GM04504 (cell line): ENCODE measurements around the gene LBP.
A peak's percentile ranks its signal among the peaks of the same experiment; 100 is the strongest.
"Not testable (repeated sequence)": the region's sequence is repeated elsewhere in the genome, so short reads cannot be mapped to it uniquely, and the experiment has no call there.

Experiments
- DNase-seq: peaks from one replicate; pipeline ENCODE4 v3.0.0-alpha.2; 2012; ENCODE audit warnings: low read depth

Gene LBP

DNA sequence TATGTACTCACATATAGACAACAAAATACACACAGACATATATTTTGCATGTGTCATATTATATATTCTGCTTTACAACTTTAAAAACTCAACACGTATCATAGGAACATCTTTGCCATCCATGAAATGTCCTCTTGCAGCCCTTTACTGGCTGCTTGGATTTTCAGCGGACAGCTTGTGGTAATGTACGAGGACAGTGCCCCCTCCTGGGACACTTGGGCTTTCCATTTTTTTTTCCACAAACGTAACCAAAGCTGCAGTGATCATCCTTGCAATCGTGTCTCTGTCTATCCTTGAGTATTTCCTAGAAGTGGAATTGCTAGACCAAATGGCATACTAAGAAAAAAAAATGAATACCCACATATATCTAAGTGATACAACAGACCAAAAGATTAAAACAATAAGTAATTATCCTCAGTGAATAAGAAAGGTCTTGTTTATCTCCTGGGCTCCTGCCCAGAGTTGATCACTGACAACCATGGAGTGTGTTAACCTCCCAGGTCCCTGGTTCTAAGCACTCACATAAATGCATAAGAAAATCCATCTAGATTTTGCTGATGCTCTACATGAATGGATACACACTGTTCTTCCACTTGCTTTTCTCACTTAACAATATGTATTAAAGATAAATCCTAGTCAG lies 24.2 kb upstream of the LBP start:
- DNase-seq, result peak; percentile 28

DNA sequence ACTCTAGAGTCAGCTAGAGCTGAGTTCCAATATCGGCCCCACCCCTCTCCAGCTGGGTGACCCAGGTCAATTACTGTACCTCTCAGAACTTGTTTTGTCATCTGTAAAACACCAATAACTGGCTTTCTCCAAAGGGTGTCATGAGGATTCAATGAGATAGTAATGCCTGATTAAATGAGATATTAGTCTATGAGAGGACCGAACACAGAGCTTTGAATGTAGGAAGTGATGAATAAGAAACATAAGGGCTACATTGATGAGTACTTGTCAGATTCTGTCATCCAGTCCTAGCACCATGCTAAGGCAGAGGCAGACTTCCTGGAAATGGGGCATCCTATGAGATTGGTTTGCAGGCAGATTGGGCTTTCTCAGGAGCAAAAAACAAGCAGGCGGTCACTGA lies 22.1 kb upstream of the LBP start:
- no peak for DNase-seq

DNA sequence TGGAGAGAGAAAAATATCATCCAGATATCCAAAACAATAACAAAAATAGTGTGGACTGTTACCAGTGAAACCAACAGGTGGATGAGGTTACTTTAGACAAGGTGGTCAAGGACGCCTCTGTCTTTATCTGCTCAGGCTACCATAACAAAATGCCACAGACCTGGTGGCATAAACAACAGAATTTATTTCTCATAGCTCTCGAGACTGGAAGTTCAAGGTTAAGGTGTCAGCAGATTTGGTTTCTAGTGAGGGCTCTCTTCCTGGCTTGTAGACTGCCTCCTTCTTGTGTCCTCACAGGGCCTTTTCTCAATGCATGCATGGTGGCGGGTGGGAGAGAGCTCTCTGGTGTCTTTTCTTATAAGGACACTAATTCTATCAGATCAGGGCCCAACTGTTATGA lies 21.1 kb upstream of the LBP start:
- no peak for DNase-seq

DNA sequence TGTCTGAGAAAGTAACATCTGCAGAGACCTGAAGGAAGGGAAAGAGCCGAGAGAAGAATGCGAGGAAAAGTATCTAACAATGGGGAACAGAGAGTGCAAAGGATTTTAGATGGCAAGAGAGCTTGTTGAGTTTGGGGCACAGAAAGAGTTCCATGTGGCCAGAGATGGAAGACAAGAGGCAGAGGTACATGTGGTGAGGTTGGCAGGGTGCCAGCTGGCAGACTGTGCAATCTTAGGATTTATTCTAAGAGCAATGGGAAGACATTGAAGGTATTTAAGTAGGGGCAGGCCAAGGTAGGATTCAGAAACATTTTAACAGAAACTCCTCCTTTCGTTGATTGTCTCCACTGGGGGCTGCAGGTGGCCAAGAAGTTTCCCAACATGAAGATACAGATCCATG lies 20.4 kb upstream of the LBP start:
- no peak for DNase-seq

DNA sequence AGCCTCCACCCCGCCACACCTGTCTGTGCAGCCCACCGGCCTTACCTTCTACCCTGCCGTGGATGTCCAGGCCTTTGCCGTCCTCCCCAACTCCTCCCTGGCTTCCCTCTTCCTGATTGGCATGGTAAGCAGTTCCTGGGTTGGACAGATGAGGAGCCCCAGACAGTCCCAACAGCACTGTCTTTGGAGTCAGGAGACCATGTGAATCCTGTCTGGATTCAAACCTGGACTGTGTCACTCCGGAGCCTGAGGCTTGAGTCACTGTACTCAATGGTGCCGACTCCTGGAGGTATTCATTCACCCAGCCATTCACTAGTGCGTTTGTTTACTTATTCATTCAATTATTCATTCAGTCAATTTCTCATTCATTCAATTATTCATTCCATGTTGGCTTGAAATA lies 20.0 kb upstream of the LBP start:
- DNase-seq, result no peak

DNA sequence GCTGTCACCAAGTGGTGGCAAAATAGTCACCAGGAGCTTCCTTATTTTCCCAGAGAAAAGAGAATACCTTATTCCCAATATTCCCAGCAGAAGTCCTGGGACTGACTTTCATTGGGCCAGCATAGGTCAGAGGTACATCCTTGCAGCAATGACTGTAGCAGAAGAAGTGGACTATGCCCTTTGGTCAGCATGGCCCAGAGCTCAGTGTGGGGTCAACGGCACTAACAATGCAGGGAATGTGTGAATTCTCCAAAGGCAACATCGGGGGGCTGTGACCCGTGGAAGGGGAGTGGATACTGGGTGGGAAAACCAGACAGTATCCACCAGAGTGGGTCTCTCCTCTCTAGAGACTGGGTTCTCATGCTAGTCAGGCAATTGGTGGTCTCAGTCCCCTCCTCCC lies 15.6 kb upstream of the LBP start:
- DNase-seq, result no peak

DNA sequence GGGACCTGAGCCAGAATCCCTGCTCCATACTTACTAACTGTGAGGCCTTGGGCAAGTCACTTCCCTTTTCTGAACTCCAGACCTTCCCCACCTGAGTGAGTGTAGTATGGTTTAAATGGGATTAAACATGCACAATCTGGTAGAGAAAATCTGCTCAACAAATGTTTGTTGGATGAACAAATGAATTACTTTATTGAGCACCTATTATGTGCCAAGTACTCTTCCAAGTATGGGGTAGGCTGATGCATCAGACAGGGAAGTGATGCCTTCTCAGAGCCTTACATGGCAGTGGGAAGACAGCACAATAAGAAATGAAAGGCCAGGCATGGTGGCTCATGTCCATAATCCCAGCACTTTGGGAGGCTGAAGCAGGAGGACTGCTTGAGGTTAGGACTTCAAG lies 15.0 kb upstream of the LBP start:
- DNase-seq, result no peak

DNA sequence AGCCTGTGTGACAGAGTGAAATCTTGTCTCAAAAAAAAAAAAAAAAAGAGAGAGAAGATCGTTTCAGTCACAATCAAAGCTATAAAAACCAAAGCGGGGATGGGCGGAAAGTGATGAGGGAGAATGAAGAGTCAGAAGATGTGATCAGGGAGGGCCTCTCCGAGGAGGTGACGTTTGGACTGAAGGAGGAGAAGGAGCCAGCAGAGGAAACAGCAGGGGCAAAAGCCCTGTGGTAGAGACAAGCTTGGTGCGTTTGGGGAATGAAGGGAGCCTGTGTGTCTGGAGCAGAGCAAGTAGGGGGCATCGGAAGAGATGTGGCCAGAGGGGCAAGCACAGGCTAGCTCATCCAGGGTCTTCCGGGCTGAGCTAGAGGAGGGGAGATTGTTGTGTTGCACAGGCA lies 14.5 kb upstream of the LBP start:
- DNase-seq, result no peak

DNA sequence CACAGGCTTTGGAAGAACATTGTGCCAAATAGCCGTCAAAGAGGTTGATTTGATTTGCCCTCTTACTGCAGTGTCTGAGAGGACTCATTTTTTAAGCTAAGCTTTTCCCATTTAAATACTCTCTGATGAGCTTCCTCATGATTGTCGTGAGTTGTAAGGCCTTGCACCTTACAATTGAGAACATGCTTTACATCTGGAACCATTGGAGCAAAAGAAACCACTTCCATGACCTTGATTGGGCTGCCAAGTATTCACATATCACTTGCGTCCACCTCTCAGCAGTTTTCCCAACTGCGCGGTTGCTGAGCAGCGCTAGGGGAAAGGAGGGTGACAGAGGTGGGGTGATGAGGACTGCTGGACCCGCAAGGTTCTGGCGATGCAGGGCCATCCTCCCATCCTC lies 12.3 kb upstream of the LBP start:
- DNase-seq, result no peak

DNA sequence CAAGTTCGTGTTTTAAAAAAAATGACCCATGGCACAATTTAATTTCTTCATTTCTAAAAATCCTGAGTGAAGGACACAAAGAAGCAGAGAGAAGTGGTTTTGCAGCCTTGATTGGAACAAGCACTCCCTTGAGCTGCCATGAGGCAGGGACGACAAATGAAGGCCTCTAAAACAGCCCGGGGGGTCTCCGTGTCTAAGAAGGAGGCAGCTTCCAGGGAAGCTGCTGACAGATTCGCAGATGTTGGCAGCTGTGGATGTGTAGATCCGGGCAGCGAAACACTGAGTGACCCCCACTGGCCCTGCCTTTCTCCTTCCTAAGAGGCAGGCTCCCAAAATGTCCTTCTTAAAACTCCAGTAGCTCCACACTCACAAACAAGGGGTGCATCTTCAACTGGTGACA lies 9.6 kb upstream of the LBP start:
- no peak for DNase-seq

DNA sequence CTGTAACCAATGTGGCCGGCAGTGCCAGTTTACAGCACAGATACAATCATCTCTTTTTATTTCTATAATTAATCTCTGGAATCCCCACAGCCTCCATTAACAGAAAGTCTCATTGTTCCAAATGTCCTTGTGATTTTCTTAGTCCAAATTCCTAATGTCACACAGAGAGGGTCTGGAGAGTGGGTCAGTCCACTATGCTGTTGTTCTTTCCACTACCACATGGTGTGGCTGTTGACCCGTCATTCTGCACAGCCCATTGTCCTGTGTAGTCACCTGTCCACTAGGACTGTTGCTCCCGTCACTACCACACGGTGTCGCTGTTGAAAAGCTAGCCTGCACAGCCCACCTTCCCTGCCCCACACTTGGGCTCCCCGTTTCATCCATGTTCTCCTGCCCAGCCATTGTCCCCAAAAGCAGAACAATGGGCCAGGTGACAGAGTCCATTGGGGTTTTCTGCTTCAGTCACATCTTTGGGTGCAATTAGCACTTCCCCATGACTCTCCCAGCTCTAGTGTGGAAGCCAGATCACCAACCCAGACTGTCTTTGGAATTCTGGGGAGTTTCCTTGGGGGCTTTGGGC lies 8.6 kb upstream of the LBP start:
- no peak for DNase-seq

DNA sequence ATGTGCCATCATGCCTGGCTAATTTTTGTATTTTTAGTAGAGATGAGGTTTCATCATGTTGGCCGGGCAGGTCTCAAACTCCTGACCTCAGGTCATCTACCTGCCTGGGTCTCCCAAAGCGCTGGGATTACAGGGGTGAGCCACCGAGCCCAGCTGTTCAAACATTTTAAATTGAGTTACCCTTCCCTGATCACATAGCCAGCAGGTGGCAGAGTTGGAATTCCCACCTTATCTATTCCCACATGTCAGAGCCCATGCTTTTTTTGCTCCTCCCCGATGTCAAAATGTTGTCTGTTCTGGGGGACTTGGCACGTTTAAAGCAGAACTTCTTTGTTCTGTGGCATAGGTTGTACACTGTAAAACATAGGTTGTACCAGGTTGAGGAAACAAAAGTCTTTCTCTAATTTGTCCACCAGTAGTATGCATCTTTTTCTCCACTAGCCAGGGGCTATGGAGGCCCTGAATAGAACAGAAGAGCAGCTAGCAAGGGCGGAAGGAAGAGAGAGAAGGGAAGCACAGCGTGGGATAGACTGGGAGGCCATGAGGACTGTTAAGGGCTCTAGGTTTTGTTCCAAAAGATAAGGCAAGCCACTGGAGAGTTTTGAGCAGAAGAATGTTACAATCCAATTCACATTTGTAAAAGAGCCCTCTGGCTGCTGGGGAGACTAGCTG lies 7.3 kb upstream of the LBP start:
- no peak for DNase-seq

DNA sequence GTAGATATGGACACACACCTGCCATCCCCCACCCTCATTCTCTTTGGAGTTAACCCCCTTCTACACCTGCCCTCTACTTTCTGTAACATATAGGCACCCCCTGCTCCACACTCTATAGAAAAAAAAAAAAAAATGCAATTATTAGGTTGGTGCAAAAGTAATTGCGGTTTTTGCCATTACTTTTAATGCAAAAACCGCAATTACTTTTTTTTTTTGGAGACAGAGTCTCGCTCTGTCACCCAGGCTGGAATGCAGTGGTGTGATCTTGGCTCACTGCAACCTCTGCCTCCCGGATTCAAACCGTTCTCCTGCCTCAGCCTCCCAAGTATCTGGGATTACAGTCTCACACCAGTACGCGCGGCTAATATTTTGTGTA lies 6.8 kb upstream of the LBP start:
- not testable (repeated sequence) for DNase-seq

DNA sequence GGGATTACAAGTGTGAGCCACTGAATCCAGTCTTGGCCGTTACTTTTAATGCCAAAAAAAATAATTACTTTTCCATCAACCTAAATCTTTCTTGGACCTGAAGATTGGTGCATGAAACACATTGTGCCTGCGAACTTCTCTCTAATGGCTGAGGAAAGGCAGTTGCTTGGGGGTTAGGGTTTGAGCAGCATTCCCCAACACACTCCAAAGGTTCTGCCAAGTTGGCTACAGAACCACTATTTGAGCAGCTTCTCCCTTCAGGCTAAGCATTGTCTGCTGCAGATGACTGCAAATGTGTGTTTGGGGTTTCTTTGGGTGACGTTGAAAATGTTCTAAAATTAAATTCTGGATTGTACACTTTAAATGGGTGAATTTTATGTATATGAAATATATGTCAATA lies 6.3 kb upstream of the LBP start:
- no peak for DNase-seq

DNA sequence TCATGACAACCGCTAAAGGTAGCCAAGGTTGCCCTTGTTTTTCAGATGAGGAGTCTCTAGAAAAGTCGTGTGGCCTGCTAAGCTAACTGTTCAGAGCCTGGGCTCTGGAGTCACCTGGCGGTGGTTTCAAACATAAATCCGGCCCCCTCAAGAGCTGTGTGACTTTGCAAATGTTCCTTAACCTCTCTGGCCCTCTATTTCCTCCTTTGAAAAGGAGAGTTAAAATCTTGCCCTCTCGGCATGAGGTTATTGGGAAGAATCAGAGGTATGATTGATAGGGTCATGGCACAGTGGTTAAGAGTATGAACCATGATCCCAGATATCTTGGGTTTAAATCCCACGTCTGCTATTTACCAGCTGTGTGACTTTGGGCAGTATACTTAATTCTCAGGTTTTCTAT lies 5.6 kb upstream of the LBP start:
- no peak for DNase-seq

DNA sequence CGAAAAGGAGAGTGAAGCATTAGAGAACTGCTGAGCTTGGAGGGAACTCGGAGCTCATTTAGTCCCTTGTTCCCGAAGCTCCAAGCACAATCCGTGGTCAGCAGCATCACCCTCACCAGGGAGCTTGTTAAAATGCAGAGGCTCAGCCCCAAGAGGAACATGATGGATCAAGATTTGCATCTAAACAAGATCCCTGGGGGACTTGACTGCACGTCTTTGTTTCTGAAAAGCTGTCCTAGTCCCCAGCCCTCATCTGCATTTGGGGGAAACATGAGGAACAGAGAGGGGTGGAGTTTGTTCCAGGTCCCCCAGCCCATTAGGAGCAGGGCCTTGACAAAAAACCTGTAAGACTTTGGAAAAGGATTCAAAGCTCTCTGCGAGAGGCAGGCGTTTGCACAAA lies 4.1 kb upstream of the LBP start:
- DNase-seq, result no peak

DNA sequence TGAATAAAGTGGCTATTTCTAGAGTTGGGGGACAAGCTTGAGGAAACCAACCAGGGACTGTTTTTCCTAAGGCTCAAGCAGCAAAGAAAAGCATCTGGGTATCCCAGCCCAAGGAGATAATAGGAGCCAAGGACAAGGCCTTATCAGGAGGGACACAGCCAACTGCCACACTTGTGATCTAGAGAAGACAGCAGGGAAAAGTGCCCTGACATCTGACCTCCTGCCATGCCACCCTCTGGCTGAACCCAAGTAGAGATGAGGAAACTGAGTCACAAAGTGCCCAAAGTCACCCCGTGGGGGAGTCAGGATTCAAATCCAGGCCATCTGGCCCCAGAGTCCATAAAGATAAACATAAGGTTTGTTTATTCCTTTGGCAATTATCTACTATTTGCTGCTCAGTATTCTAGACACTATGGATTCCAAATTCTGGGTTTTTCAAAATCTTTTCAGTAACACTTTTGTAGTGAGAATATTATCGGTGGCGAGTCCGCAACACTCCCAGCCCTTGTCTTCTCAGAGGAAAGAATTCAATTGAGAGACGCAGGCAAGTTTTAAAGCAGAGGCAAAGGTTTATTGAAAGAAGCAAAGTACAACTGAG lies 3.5 kb upstream of the LBP start:
- DNase-seq, result no peak

DNA sequence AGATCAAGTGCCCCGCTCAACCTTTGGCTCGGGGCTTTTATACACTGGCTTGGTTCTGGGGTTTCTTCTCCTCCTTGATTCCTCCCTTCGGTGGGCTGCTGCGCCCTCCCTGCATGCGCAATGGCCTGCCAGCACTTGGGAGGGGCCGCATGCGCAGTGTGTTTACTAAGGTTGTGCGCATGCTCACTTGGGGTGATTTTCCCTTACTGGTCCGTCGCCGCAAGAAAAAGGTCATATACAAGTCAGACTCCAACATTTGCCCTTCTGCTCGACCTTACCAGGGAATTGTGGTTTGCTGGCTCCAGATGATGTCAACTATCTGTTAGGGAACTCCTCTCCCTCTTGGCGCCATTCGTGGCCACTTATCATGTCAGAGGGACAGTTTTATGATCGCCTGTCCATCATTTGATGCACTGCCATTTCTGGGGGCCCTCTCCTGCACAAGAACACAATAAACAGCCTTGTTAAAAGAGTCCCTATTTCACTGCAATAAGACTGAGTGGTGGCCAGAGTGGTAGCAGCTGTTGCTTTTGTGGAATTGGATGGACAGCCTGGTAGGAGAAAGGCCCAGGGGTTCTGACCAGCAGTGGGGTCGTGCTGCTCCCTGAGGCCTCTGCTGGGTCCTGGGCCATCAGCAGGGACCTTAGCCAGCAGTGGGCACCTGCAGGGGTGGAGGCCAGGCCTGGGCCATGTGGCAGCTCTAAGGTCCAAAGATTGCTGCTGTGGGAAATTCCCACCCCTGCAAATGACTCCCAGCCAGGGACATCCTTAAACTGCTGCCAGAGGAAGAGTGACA lies 2.8 kb upstream of the LBP start:
- DNase-seq, result no peak

DNA sequence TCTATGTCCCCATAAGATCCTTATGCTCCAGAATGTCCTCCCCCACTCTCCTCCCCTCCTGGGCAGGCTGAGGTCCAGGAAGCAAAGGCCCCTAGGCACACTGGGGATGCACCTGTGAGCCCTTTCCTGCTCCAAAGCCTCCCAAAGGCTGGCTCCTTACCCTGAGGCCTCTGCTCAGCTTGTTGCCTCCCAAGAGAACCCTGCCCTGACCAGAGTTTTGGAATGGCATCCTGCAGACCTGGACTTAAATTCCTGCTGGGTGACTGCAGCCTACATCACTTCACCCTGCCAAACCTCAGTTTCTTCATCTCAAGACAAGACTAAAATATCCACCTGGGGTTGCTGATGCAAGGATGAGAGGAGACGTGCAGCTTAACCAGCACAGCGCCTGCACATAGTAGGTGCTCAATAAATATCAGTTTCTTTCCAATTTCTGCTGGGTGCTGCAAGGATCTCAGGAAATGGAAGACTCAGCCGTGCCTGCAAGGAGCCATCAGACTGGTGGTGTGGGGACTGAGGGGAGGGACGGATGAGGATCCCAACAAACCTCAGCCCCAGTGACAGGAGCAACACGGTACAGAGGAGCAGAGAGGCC lies 2.1 kb upstream of the LBP start:
- DNase-seq, result no peak

DNA sequence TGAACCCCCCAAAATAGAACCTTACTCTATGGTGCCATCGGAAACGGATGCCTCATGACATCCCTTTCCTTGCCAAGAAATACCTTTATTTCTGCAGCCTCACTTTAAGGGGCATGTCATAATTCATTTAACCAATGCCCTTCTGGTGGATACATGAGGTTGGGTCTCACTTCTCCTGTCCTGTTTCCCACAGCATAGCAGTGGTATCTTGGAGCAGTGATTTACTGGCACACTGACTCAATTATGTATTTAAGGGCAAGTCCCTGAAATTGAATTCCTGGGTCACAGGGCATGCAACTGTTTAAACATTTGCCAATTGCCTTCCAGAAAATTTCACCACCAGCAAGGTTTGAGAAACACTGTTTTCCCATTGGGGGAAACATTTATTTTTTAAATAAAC lies 639 bp upstream of the LBP start:
- DNase-seq, result no peak

DNA sequence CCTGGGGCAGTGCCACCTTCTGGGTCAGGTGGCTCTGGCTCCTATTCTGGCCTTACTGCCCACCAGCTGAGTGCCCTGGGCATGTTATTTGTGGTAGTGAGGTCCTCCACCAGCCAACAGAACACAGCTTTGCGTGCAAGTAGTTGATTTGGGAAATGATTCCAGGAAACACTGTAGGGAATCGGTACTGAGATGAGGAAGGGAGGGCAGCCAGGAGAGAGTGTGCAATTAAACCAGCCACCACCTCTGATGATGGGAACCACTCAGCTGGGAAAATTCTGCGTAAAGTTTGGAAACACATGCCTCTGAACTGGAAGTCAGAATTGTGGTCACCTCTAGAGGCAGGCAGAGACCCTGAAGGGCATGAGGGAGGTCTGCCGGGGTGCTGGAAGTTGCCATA lies 459 bp downstream of the LBP start:
- DNase-seq, result no peak

DNA sequence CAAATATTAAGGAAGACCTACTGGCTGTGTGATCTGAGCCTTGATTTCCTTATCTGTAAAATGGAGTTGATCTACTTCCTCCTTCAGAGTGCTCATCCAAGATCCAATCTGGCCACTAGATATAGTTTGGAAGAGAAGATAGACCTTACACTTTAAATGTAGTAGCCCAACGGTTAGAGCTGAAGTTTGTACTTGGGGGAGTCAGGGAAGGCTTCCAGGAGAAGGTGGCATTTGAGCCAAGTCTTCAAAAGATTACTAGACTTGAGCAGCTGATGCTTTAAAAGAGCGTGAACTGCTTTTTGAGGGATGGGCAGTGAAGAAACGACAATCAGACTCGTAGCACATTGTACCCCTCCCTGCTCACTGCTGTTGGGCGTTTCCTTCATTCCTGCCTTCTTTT lies 3.6 kb downstream of the LBP start:
- DNase-seq, result no peak
